PC-3 (cell line): ENCODE data around the gene DPF3.

Source experiments
- CTCF ChIP-seq: fragments of 300-600 bp; sonication (generic); conservative IDR thresholded peaks from 2 replicates; pipeline ENCODE4 v1.5.1; 2017; ENCODE audit warnings: antibody characterized with exemption, low read depth, mild to moderate bottlenecking, low read length
- EZH2 ChIP-seq: fragments of 300-600 bp; sonication (generic); IDR thresholded peaks from one replicate; pipeline ENCODE4 v1.6.1; 2017; ENCODE audit warnings: antibody characterized with exemption, mild to moderate bottlenecking, low read length; ENCODE audit not compliant: unreplicated experiment

- TF ChIP-seq CTCF (no peak), EZH2 (no peak)
Observed at GRCh38 chr14:72754949-72755348, 139.0 kb downstream of the DPF3 start.
